Middle frontal gyrus (tissue), 1 donor: ENCODE measurements around the gene ST3GAL3.

Source experiments
- DNase-seq: peaks from one replicate; pipeline ENCODE4 v3.0.0-alpha.2; 2015; ENCODE audit warnings: low spot score; ENCODE audit errors: extremely low spot score

ST3GAL3 gene

GRCh38 chr1:43935711-43936427 lies 228.5 kb downstream of the ST3GAL3 start:
- no peak for DNase-seq

DNA sequence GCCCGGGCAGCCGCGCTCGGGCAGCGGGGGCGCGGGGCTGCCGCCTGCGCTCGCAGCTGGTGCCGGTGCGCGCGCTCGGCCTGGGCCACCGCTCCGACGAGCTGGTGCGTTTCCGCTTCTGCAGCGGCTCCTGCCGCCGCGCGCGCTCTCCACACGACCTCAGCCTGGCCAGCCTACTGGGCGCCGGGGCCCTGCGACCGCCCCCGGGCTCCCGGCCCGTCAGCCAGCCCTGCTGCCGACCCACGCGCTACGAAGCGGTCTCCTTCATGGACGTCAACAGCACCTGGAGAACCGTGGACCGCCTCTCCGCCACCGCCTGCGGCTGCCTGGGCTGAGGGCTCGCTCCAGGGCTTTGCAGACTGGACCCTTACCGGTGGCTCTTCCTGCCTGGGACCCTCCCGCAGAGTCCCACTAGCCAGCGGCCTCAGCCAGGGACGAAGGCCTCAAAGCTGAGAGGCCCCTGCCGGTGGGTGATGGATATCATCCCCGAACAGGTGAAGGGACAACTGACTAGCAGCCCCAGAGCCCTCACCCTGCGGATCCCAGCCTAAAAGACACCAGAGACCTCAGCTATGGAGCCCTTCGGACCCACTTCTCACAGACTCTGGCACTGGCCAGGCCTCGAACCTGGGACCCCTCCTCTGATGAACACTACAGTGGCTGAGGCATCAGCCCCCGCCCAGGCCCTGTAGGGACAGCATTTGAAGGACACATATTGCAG lies 229.3 kb downstream of the ST3GAL3 start:
- DNase-seq: no peak

GRCh38 chr1:43937179-43937865 lies 230.0 kb downstream of the ST3GAL3 start:
- DNase-seq: no peak

DNA sequence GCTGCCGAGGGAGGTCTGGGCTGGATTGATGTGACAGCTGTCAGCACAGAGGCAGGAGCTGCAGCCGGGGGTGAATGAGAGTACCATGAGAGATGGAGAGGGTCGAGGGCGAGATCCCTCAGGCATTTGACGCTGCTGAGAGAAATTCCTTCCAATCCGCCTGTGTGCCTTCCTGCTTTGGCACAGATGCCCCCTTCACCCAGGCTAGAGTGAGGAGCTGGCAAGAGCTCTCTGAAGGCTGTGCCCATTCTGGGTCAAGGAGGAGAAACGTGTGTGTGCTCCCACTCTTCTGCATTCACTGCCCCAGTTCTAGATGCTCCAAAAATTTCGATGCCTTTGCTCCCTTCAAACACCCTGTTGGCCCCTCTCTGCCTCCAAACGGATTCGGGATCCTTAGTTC lies 231.0 kb downstream of the ST3GAL3 start:
- DNase-seq: no peak

- DNase-seq: no peak
These were observed 231.7 kb downstream of the ST3GAL3 start for GRCh38 chr1:43938892-43939587.

DNA sequence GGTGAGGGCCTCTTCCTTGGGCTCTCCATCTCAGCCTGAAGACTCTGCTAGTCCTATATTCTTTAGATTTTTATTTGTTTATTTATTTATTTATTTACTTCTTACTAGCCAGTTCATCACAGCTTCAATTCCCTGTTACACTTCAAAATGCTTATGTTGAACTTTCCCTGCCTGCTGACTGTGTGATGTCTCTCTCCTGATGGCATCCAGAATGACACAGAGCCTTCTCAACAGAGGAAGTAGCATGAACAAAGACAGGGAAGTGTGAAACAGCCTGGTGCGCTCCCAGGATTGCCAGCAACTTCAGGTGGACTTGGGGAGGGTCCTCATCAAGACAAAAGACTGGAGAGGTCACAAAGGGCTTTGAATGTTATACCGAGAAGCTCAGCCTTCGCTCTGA lies 235.1 kb downstream of the ST3GAL3 start:
- no peak for DNase-seq

DNA sequence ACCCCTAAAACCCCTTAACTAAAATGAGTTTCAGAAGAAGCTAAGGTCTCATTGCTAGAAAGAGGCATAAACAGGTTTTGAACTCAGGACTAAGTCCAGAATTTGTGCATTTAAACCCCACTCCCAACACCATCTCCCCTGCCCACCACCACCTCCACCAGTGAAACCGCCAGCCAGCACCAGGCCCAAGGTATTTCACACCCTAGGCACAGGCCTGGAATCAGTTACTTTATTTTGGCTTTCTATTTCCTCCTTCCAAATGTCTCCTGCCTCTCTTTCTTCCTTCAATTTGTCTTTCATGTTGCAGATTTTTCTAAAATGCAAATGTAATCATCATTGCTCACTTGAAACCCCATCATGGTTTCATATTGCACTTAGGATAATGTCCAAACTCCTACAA lies 237.5 kb downstream of the ST3GAL3 start:
- no peak for DNase-seq

DNA sequence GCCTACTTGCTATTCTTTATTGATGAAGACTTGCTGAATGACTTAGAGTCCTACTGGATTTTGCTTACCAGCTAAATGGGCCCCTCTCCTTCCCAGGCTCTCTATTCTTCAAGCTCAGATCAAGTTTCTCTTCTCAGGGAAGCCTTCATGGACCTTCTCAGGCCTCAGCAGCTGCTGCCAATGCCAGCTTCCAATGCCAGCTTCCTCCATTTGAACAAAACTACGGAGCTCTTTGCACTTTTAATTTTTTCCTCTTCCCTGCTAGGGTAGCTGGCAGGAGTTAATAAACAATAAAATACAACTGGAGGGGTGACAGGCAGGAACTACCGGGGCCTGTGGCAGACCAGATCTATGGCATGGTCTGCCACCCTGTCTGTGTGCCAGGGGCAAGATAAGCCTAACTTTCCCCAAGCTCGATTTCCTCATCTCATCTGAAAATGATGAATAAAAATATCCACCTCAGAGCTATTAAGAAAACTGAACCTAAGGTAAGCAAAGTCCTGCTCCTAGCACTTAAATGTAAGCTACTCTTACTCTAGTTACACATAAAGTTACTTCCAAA lies 238.4 kb downstream of the ST3GAL3 start:
- DNase-seq: no peak

- peak; percentile 95 for DNase-seq
These were observed 239.1 kb downstream of the ST3GAL3 start, which contains the start of gene IPO13 for GRCh38 chr1:43946236-43947060. TSS of gene IPO13 (plus strand) at chr1:43946950. CDS start at chr1:43947601, 651 bp downstream.

DNA sequence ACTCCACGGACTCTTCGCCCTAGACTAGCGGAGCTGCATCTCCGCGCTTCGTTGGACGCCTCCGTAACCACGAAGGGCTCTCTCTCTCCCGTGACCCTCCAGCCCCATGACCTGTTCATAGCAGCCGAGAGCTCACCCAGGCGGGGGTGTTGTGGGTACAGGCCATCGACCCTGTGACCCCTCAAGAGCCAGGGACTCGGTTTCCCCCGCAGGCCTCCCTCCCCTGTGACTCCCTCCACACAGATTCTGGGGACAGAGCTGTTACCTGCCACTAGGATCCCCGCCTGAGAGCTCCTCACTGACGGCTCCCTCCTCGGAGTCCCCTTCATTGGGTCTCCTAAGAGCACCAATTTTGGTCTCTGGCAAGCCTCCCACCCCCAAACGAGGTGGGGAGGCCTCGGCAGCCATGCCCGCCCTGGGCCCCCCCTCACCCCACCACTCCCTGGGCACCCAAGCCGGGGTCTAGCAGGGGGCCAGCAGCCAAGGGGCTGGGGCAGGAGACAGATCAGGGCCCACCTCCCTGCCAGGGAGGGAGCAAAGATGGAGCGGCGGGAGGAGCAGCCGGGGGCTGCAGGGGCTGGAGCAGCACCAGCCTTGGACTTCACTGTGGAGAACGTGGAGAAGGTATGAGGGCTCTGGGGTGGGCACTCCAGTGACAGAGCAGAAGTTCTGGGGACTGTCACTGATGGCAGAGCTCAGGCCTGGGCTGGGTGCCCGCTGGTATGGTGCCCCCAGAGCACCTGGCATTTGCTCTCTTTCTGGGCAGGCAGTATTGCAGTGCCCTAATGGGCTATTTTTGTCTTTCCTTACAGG lies 239.9 kb downstream of the ST3GAL3 start:
- no peak for DNase-seq

GRCh38 chr1:43947874-43948437 lies 240.6 kb downstream of the ST3GAL3 start:
- no peak for DNase-seq

GRCh38 chr1:43949678-43950077 lies 242.3 kb downstream of the ST3GAL3 start:
- DNase-seq: no peak

GRCh38 chr1:43951021-43951985 lies 244.0 kb downstream of the ST3GAL3 start:
- no peak for DNase-seq

DNA sequence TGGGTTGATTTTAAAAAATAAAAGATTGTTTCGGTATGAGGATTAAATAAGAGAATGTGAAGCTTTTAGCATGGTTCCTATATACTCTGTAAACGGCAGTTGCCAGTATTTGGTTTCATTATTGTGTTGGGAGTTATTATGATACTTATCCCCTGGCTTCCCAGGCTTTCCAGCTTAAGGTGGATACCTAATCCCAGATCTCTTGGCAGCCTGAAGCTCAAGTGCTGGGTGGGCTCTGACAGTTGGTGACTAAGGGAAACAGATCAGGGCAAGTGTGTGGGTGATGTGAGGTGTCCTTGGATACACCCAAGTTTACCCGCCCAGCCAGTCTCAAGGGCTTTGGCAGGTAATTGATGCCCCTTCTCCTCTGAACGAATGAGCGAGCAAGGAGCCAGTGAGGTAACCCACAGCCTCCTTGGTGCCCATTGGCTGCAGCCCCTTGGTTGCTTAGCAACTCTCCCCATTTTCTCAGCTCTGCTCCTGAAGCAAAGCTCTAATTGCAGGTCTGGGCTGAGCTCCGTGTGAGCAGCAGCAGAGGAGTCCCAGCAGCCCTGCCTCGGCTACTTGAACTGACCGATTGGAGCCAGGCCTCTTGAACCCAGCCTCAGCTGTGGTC lies 245.5 kb downstream of the ST3GAL3 start:
- DNase-seq: peak; percentile 27

DNA sequence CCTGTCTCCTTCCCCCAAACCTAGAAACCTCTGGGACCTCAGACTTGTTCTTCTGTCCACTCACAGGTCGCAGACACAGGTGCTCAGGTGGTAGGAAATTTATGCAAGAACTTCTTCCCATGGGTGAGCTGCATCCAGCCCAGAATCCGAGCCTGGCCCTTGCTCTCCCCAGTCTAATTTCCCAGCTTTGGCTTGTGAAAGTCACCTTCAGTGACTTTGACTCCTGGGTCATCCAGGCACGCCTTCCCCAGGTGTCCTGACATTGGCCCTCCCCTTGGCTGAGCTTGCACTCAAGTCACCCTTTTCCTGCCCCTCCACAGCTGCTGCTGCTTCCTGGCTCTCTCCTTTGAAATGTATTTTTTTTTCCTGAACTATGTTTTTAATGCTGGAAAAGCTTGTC lies 246.0 kb downstream of the ST3GAL3 start:
- no peak for DNase-seq

- peak; percentile 51 for DNase-seq
These were observed 246.7 kb downstream of the ST3GAL3 start for GRCh38 chr1:43954036-43954435.

DNA sequence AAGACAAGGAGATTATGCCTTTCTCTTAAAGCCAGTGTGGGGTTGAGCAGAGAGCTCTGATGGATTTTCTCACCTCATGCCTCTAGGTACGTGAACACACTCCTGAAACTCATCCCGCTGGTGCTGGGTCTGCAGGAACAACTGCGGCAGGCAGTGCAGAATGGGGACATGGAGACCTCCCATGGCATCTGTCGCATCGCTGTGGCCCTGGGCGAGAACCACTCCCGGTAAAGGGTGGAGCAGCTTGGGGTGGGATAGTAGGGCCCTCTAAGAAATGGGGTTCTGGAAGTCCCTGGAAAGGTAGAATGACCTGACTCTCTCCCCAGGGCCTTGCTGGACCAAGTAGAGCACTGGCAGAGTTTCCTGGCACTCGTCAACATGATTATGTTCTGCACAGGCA lies 248.9 kb downstream of the ST3GAL3 start:
- DNase-seq: no peak
